Measurements from ENCODE around the gene P3H1.

DNA sequence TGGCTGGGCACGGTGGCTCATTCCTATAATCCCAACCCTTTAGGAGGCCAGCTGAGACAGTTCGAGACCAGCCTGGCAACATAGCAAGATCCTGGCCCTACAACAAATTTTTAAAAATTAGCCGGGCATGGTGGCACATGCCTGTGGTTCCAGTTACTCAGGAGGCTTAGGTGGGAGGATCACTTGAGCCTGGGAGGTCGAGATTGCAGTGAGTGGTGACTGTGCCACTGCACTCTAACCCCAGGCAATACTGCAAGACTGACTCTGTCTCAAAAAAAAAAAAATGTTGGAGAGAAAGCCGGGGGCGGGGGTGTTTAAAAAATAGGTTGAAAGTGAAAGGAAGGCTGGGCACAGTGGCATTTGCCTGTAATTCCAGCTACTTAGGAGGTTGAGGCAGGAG is 43.3 kb downstream of the P3H1 start:
- TF ChIP-seq PKNOX1 (IDR thresholded peaks at IDR 0.05) (no peak), SUZ12 (IDR thresholded peaks at IDR 0.05) (no peak), HDGF (IDR thresholded peaks at IDR 0.05; ENCODE audit: borderline replicate concordance) (no peak), FOXA1 (IDR thresholded peaks at IDR 0.05) (no peak), FOXK2 (IDR thresholded peaks at IDR 0.05) (no peak), BHLHE40 (IDR thresholded peaks at IDR 0.05; ENCODE audit: borderline replicate concordance) (no peak), ELF4 (IDR thresholded peaks at IDR 0.05) (no peak), ARNT (IDR thresholded peaks at IDR 0.05) (no peak), SP1 (IDR thresholded peaks at IDR 0.05) (no peak), NFRKB (IDR thresholded peaks at IDR 0.05) (no peak), L3MBTL2 (conservative IDR thresholded peaks at IDR 0.05) (no peak), ZNF384 (IDR thresholded peaks at IDR 0.05) (no peak)

Data from HEK293T (cell line).